HepG2 (cell line): Measurements from ENCODE around the gene FAM83G. TPM values are rescaled to one million over a fixed set of nuclear protein-coding genes. Genes with fewer than 3 reads are reported as not detected.
A peak's percentile ranks its signal among the peaks of the same experiment; 100 is the strongest.

Experiments
- DRAP1 ChIP-seq: IDR thresholded peaks from 2 replicates; pipeline ENCODE4 v1.6.1; 2016; ENCODE audit warnings: missing genetic modification reagents, missing compliant biosample characterization
- ONECUT2 ChIP-seq: sonication (generic); formaldehyde crosslinking; IDR thresholded peaks from 2 replicates; pipeline ENCODE4 v1.4.0; 2020; ENCODE audit warnings: missing genetic modification reagents
- POLR2G ChIP-seq: fragments of 200-400 bp; formaldehyde crosslinking; IDR thresholded peaks from 2 replicates; pipeline ENCODE4 v1.6.1; 2018; ENCODE audit warnings: mild to moderate bottlenecking, low read depth, low read length, moderate library complexity
- SP1 ChIP-seq, 2 experiments: fragments of 450-650 bp in 1 of 2; sonication (generic) in 1 of 2; formaldehyde crosslinking in 1 of 2; IDR thresholded peaks; 2 replicates each; pipeline versions ENCODE4 v1.4.0 to v1.6.1; 2016 to 2020; ENCODE audit warnings: missing genetic modification reagents in 1 of 2
- SP5 ChIP-seq: IDR thresholded peaks from 2 replicates; pipeline ENCODE4 v1.6.1; 2016; ENCODE audit warnings: low read depth, borderline replicate concordance
- ZBTB3 ChIP-seq: sonication (generic); formaldehyde crosslinking; IDR thresholded peaks from 2 replicates; pipeline ENCODE4 v1.4.0; 2020; ENCODE audit warnings: low read depth, mild to moderate bottlenecking, moderate library complexity, missing genetic modification reagents, borderline replicate concordance
- ZBTB39 ChIP-seq: sonication (generic); formaldehyde crosslinking; IDR thresholded peaks from 2 replicates; pipeline ENCODE4 v1.5.0; 2020; ENCODE audit warnings: missing genetic modification reagents
- ZFP82 ChIP-seq: sonication (generic); formaldehyde crosslinking; IDR thresholded peaks from 2 replicates; pipeline ENCODE4 v1.5.1; 2020; ENCODE audit warnings: mild to moderate bottlenecking, missing genetic modification reagents, borderline replicate concordance
- ZNF253 ChIP-seq: sonication (generic); formaldehyde crosslinking; IDR thresholded peaks from 2 replicates; pipeline ENCODE4 v1.8.0; 2022; ENCODE audit warnings: mild to moderate bottlenecking, missing genetic modification reagents, borderline replicate concordance
- ZNF264 ChIP-seq: sonication (generic); formaldehyde crosslinking; IDR thresholded peaks from 2 replicates; pipeline ENCODE4 v1.4.0; 2020; ENCODE audit warnings: missing genetic modification reagents
- ZNF496 ChIP-seq: sonication (generic); formaldehyde crosslinking; IDR thresholded peaks from 2 replicates; pipeline ENCODE4 v1.8.1; 2023; ENCODE audit warnings: mild to moderate bottlenecking, moderate library complexity, missing genetic modification reagents; ENCODE audit not compliant: insufficient replicate concordance
- ZNF503 ChIP-seq: sonication (generic); formaldehyde crosslinking; IDR thresholded peaks from 2 replicates; pipeline ENCODE4 v1.4.0; 2020; ENCODE audit warnings: missing genetic modification reagents
- ZNF589 ChIP-seq: sonication (generic); formaldehyde crosslinking; conservative IDR thresholded peaks from 2 replicates; pipeline ENCODE4 v1.8.0; 2022; ENCODE audit warnings: mild to moderate bottlenecking, moderate library complexity, missing genetic modification reagents
- ZNF609 ChIP-seq: sonication (generic); formaldehyde crosslinking; IDR thresholded peaks from 2 replicates; pipeline ENCODE4 v1.4.0; 2020; ENCODE audit warnings: mild to moderate bottlenecking, missing genetic modification reagents, borderline replicate concordance
- ZNF709 ChIP-seq: sonication (generic); formaldehyde crosslinking; IDR thresholded peaks from 2 replicates; pipeline ENCODE4 v1.5.0; 2020; ENCODE audit warnings: mild to moderate bottlenecking, missing genetic modification reagents
- ZNF800 ChIP-seq: sonication (generic); formaldehyde crosslinking; IDR thresholded peaks from 2 replicates; pipeline ENCODE4 v1.4.0; 2020; ENCODE audit warnings: missing genetic modification reagents
- ZZZ3 ChIP-seq: sonication (generic); formaldehyde crosslinking; IDR thresholded peaks from 2 replicates; pipeline ENCODE4 v1.4.0; 2020; ENCODE audit warnings: missing genetic modification reagents, mild to moderate bottlenecking, borderline replicate concordance
- polyA plus RNA-seq, 8 experiments: library from polyadenylated mRNA; depleted of rRNA in 3 of 8; stranded (reverse) in 7 of 8; unstranded in 1 of 8; fragments of >200 nt; fragmentation: Illumina TruSeq in 4 of 8; extraction: Trizol in 4 of 8; gene quantifications; 2 replicates each; pipeline versions ENCODE4 v1.2.1 to v1.2.3, GENCODE V29; 2011 to 2016; ENCODE audit warnings: low read depth in 4 of 8, missing spikeins in 1 of 8, mixed read lengths in 1 of 8; ENCODE audit not compliant: insufficient read depth in 1 of 8
- total RNA-seq, 5 experiments: library from RNA; depleted of rRNA; stranded (reverse); fragments of >200 nt; fragmentation: Illumina TruSeq; extraction: Trizol; gene quantifications; 2 replicates each; pipeline ENCODE4 v1.2.3, GENCODE V29; 2016; ENCODE audit warnings: low read depth in 1 of 5

FAM83G gene
- total and polyA plus RNA-seq, 2 of the 13 experiments (the other 11 are each of a cell fraction or from before 2014, with no cell fraction given), result 13.7 to 18.6 TPM

- TF ChIP-seq ZBTB39 (CRISPR knock-in tag) (0 out of 2 replicates have a peak, but pooled peaks have one; percentile 71), ZNF496 (CRISPR knock-in tag) (no peak), ZNF589 (CRISPR knock-in tag) (peak; percentile 86; the same call in 1 of the 2 replicates), ZNF503 (peak; percentile 94), ZBTB3 (peak; percentile 82; the same call in 1 of the 2 replicates), SP1 (IDR thresholded peaks at IDR 0.05) (no peak), SP1 (CRISPR knock-in tag; IDR thresholded peaks at IDR 0.05) (no peak; the same call in 1 of the 2 replicates), SP5 (peak; percentile 77), ZZZ3 (peak; percentile 91; the same call in 1 of the 2 replicates), ZNF253 (no peak), ZNF264 (CRISPR knock-in tag) (peak; percentile 94), ZFP82 (CRISPR knock-in tag) (no peak), ZNF609 (peak; percentile 95), ZNF709 (CRISPR knock-in tag) (peak; percentile 67; the same call in 1 of the 2 replicates), ZNF800 (CRISPR knock-in tag) (peak; percentile 77), ONECUT2 (CRISPR knock-in tag) (no peak), POLR2G (peak; percentile 55), DRAP1 (peak; percentile 69)
Measured at GRCh38 chr17:18988546-18989173, 15.9 kb downstream of the FAM83G start (continued).
